Measurements from ENCODE around the gene CHIA. TPM values are rescaled to one million over a fixed set of nuclear protein-coding genes. Genes with fewer than 3 reads are reported as not detected.

The CHIA gene
- total RNA-seq, 1 experiment from 2014 or later: not detected

DNA sequence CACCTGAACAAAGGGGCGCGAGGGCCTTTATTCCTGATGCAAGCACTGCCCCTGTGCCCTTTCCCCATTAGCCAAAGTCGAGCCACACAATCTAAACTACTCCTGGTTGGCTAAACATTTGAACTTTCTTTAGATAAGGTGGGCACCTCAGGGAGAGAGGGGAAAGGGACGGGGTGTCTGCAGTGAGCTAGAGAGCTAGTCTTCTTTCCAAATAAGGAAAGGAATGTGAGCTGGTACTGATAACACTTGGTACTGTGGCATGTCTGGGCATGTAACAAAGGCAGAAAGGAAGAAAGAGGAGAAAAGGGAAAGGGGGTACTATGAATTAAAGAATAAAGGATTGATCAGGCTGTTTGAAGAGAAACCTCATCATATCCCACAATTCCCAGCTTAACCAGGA lies 74.0 kb downstream of the CHIA start:
- ChIA-PET POLR2A (interaction anchor here (0.7 to 2.2 kb wide), 4 partner anchors 13 to 246 kb away, joined by 3 to 5 read pairs (median 4); no protein-coding TSS in a partner anchor), CTCF (interaction anchor here (0.6 to 3.2 kb wide), 7 partner anchors 19 to 1161 kb away, joined by 3 to 18 read pairs (median 4); no protein-coding TSS in a partner anchor)
- TF ChIP-seq, protein P1, sequence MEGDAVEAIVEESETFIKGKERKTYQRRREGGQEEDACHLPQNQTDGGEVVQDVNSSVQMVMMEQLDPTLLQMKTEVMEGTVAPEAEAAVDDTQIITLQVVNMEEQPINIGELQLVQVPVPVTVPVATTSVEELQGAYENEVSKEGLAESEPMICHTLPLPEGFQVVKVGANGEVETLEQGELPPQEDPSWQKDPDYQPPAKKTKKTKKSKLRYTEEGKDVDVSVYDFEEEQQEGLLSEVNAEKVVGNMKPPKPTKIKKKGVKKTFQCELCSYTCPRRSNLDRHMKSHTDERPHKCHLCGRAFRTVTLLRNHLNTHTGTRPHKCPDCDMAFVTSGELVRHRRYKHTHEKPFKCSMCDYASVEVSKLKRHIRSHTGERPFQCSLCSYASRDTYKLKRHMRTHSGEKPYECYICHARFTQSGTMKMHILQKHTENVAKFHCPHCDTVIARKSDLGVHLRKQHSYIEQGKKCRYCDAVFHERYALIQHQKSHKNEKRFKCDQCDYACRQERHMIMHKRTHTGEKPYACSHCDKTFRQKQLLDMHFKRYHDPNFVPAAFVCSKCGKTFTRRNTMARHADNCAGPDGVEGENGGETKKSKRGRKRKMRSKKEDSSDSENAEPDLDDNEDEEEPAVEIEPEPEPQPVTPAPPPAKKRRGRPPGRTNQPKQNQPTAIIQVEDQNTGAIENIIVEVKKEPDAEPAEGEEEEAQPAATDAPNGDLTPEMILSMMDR (IDR thresholded peaks at IDR 0.05; ENCODE audit: unreplicated experiment): no peak
- Mint-ChIP-seq H3K9me3 (ENCODE audit: unreplicated experiment) (no peaks in the 10 kb centered on the region), H3K4me3 (ENCODE audit: unreplicated experiment) (no peak overlapping the region), H3K27ac (ENCODE audit: low read depth, unreplicated experiment) (peak overlapping the region; percentile 98), H3K36me3 (ENCODE audit: insufficient read depth, unreplicated experiment) (no peaks in the 10 kb centered on the region), H3K27me3 (ENCODE audit: insufficient read depth, unreplicated experiment) (no peaks in the 10 kb centered on the region), H3K4me1 (ENCODE audit: insufficient read depth, unreplicated experiment) (peaks cover 12% of the 10 kb centered on the region)
- DNase-seq (ENCODE audit: unreplicated experiment): peak; percentile 4
- BruUV-seq (replicated peaks): no TSS peak
- intact Hi-C loops (cut with micrococcal nuclease): no loop called here

DNA sequence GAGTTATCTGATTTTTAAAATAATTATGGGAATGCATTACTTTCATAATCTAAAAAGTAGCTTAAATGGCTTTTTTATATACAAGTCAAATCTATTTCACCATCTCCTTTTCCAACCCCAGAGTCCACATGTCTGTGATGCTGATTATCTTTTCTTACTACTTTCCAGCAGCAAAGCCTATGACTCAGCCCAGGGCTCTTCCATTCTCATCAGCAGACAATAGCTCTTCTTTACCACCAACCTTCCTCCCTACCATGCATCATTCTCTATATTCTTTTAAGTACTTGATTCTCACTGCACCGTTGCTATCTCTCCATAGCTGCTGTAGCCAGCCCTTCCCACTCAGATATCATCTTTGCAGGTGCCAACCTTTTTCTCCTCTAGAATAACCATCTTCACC lies 75.6 kb downstream of the CHIA start:
- no peaks in the 10 kb centered on the region for H3K36me3 Mint-ChIP-seq (ENCODE audit: insufficient read depth, unreplicated experiment)
- peaks cover 12% of the 10 kb centered on the region for H3K4me1 Mint-ChIP-seq (ENCODE audit: insufficient read depth, unreplicated experiment)
- peak; percentile 8 for DNase-seq (ENCODE audit: unreplicated experiment)
- H3K4me3 Mint-ChIP-seq (ENCODE audit: unreplicated experiment): no peak overlapping the region
- ChIA-PET POLR2A (interaction anchor here (0.7 to 1.2 kb wide), 3 partner anchors 9 to 264 kb away, joined by 3 read pairs; no protein-coding TSS in a partner anchor), CTCF (interaction anchor here (1.5 to 3.2 kb wide), 3 partner anchors 34 to 143 kb away, joined by 4 to 18 read pairs (median 13); no protein-coding TSS in a partner anchor)
- TF ChIP-seq, protein P1 (IDR thresholded peaks at IDR 0.05; ENCODE audit: unreplicated experiment): no peak
- intact Hi-C loops (cut with micrococcal nuclease): no loop called here
- no peak overlapping the region for H3K27ac Mint-ChIP-seq (ENCODE audit: low read depth, unreplicated experiment)
- H3K9me3 Mint-ChIP-seq (ENCODE audit: unreplicated experiment): no peaks in the 10 kb centered on the region
- BruUV-seq (replicated peaks): no TSS peak
- no peaks in the 10 kb centered on the region for H3K27me3 Mint-ChIP-seq (ENCODE audit: insufficient read depth, unreplicated experiment)

DNA sequence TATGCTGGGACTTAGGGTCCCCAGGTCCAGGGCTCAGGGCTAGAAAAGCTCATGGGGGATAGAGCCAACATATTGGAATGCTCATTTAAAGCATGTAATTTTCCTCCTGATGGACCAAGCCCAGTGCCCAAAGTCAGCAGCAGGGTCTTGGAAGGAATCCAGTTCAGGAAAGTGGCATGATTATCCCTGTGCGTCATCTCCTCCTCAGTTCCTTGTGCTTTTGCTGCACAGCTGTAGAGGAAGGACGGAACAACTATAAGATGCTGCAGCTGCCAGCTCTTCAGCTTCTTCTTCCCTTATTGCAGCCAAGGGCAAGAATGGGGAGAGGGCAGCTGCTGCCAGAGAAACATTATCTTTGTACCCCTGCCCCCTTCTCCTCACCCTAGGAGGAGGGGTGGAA lies 78.5 kb downstream of the CHIA start:
- Mint-ChIP-seq H3K27me3 (ENCODE audit: insufficient read depth, unreplicated experiment) (peaks cover 7% of the 10 kb centered on the region), H3K4me3 (ENCODE audit: unreplicated experiment) (no peak overlapping the region), H3K9me3 (ENCODE audit: unreplicated experiment) (no peaks in the 10 kb centered on the region), H3K27ac (ENCODE audit: low read depth, unreplicated experiment) (no peak overlapping the region), H3K36me3 (ENCODE audit: insufficient read depth, unreplicated experiment) (no peaks in the 10 kb centered on the region), H3K4me1 (ENCODE audit: insufficient read depth, unreplicated experiment) (peaks cover 12% of the 10 kb centered on the region)
- intact Hi-C loops (cut with micrococcal nuclease): no loop called here
- ChIA-PET CTCF (interaction anchor here (3.3 kb wide), 1 partner anchor 31 kb away, joined by 9 read pairs; no protein-coding TSS in a partner anchor), POLR2A (no interaction called here)
- TF ChIP-seq, protein P1 (IDR thresholded peaks at IDR 0.05; ENCODE audit: unreplicated experiment): no peak
- peak; percentile 8 for DNase-seq (ENCODE audit: unreplicated experiment)
- no TSS peak for BruUV-seq (replicated peaks)

DNA sequence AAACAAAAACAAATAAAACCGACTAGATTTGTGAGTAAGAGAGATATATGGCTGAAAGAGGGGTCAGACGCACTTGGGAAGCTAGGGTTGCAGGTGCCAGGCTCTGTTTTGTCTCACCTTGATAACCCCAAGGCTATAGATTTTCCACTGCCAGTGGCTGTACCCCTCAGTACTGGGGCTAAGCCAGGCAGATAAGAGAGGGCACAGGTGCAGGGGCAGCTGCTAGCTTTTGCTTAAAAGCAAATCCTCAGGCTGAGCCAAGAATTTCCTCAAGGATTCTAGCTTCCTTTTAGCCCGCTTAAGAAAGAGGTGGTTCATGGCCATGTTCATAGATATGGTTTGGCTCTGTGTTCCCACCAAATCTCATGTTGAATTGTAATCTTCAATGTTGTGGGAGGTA lies 79.0 kb downstream of the CHIA start:
- ChIA-PET POLR2A (no interaction called here), CTCF (interaction anchor here (3.3 kb wide), 1 partner anchor 30 kb away, joined by 9 read pairs; no protein-coding TSS in a partner anchor)
- intact Hi-C loops (cut with micrococcal nuclease): no loop called here
- no peak overlapping the region for H3K4me3 Mint-ChIP-seq (ENCODE audit: unreplicated experiment)
- no TSS peak for BruUV-seq (replicated peaks)
- TF ChIP-seq, protein P1 (IDR thresholded peaks at IDR 0.05; ENCODE audit: unreplicated experiment): no peak
- no peaks in the 10 kb centered on the region for H3K36me3 Mint-ChIP-seq (ENCODE audit: insufficient read depth, unreplicated experiment)
- H3K9me3 Mint-ChIP-seq (ENCODE audit: unreplicated experiment): no peaks in the 10 kb centered on the region
- peaks cover 10% of the 10 kb centered on the region for H3K4me1 Mint-ChIP-seq (ENCODE audit: insufficient read depth, unreplicated experiment)
- no peak for DNase-seq (ENCODE audit: unreplicated experiment)
- peaks cover 12% of the 10 kb centered on the region for H3K27me3 Mint-ChIP-seq (ENCODE audit: insufficient read depth, unreplicated experiment)
- H3K27ac Mint-ChIP-seq (ENCODE audit: low read depth, unreplicated experiment): no peak overlapping the region

Other genes with a start within 250 kb of the CHIA start
- 30.5 and 32.1 TPM in 2 replicates for gene DRAM2, start 150.8 kb upstream of the CHIA start, total RNA-seq (2022)
- 43.1 and 45.0 TPM in 2 replicates for gene CEPT1, start 150.6 kb upstream of the CHIA start, total RNA-seq (2022)
- gene DENND2D, start 90.2 kb upstream of the CHIA start, total RNA-seq (2022): 3.9 and 6.0 TPM in 2 replicates
- gene CHI3L2, start 63.1 kb upstream of the CHIA start, total RNA-seq (2022): 1.4 and 2.1 TPM in 2 replicates
- 1.3 TPM in 2 replicates for gene OVGP1, start 136.9 kb downstream of the CHIA start, total RNA-seq (2022)
- gene WDR77, start 158.4 kb downstream of the CHIA start, total RNA-seq (2022): 35.7 and 54.2 TPM in 2 replicates
- 317 and 348 TPM in 2 replicates for gene ATP5PB, start 158.6 kb downstream of the CHIA start, total RNA-seq (2022)
- 0.77 and 1.6 TPM in 2 replicates for gene C1orf162, start 183.1 kb downstream of the CHIA start, total RNA-seq (2022)
- gene ADORA3, start 212.8 kb downstream of the CHIA start, total RNA-seq (2022): not detected in 2 replicates
- gene TMIGD3, start 212.8 kb downstream of the CHIA start, total RNA-seq (2022): not detected in 2 replicates